HCEC 1CT (cell line): ENCODE measurements around the gene ZNF575.
A peak's percentile ranks its signal among the peaks of the same experiment; 100 is the strongest.
"Not testable (repeated sequence)": the region's sequence is repeated elsewhere in the genome, so short reads cannot be mapped to it uniquely, and the experiment has no call there.

Experiments used
- DNase-seq: peaks from one replicate; pipeline ENCODE4 v3.0.0-alpha.2; 2017

ZNF575 gene

DNA sequence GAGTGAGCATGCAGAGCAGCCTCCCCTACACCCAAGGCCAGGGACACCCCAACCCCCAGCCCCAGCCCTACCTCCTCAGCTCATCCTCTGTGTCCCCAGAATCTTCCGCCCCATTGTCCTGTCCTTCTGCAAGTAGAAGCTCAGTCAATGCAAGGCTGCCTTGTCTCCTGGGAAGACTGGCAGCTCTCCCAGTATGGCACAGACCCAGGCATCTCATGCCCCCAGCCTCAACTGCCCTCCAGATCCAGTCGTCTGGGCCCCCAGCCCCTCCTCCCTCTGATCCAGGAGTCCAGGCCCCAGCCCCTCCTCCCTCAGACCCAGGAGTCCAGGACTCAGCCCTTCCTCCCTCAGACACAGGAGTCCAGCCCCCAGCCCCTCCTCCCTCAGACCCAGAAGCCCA is 13.0 kb downstream of the ZNF575 start:
- DNase-seq = no peak

DNA sequence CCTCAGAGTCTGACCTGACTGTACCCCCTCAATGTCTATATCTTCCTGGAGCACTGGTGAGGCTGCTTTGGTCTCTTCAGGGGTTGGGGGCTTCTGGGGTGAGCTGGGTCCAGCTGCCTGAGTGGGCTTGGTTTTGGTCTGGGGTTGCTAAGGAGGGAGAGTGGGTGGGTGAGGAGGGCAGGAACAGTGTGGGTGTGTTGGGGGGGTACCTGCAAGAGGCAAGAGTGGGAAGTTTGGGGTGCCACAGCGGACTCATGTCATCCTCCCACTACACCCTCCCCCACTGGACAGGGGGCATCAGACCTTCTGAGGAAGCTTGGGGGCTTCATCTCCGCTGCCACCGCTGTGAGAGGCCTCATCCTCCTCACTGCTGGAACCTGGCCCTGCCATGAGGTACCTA is 13.6 kb downstream of the ZNF575 start:
- DNase-seq = no peak

GRCh38 chr19:43547926-43548325 is 14.9 kb downstream of the ZNF575 start:
- not testable (repeated sequence) for DNase-seq

DNA sequence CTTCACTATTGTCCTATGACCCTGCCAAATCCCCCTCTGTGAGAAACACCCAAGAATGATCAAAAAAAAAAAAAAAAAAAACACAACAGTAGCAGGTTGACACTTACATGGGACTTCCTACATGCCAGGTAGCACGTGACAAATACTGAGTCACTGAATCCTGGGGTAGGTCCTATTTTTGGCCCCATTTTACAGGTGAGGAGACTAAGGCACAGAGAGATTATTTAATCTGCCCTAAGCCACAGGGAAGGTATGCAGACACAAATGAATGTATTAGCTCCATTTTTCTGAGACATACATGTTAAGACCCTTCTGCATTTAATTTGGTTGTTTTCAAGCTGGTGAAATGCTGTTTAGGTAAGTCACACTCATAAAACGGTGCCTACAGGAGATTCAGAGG is 15.7 kb downstream of the ZNF575 start:
- no peak for DNase-seq

- no peak for DNase-seq
These were observed 18.6 kb downstream of the ZNF575 start for GRCh38 chr19:43551399-43552197.

- no peak for DNase-seq
These were observed 19.1 kb downstream of the ZNF575 start for GRCh38 chr19:43552198-43552450.

GRCh38 chr19:43552616-43553015 is 19.6 kb downstream of the ZNF575 start:
- no peak for DNase-seq

- DNase-seq = no peak
These were observed 20.7 kb downstream of the ZNF575 start for GRCh38 chr19:43553656-43554055.

GRCh38 chr19:43554317-43554895 is 21.4 kb downstream of the ZNF575 start:
- no peak for DNase-seq

DNA sequence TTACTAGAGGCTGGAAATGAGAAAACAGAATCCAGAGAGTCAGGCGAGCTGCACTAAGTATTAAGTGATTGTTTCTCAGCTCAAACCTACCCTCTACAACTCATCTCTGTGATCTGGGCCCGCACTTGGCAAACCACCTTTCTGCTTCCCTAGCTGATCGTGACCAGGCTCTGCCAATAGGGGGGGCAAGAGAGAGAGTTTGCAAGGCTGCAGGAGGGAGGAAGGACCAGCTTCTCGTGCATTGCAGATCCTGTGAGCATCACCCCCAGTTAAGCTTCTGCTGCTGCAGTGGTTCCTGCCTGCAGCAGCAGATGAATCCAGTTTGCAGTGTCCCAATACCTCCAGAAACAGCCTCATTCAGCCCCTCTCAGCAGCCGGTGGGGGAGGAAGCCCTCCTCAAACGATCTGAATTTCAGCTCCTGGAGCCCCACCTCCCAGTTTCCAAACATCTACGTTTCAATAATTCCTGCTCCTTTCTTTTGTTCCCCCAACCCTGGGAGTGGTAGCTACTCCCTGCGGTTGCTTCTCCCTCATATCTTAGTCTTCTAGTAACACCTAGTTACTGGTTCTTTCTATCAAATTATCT is 22.3 kb downstream of the ZNF575 start:
- DNase-seq = peak; percentile 52

DNA sequence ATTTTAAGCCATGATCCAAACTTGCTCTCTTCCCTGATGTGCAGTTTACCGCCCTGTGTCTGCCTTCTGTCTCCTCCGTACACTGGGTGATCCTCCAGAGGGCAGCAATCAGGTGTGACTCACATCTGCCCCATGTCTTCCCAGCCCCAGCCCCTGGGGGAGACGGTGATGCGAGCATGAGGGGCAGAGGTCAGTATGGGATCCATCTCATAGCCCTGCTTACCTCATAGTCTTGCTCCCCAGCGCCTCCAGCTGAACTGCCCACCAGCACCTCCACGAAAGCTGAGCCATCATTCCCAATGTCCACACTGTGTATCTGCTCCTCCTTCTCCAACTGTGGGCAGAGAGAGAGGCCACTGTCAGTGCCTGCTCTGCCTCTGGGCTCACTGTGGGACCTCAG is 27.7 kb downstream of the ZNF575 start:
- peak; percentile 36 for DNase-seq

DNA sequence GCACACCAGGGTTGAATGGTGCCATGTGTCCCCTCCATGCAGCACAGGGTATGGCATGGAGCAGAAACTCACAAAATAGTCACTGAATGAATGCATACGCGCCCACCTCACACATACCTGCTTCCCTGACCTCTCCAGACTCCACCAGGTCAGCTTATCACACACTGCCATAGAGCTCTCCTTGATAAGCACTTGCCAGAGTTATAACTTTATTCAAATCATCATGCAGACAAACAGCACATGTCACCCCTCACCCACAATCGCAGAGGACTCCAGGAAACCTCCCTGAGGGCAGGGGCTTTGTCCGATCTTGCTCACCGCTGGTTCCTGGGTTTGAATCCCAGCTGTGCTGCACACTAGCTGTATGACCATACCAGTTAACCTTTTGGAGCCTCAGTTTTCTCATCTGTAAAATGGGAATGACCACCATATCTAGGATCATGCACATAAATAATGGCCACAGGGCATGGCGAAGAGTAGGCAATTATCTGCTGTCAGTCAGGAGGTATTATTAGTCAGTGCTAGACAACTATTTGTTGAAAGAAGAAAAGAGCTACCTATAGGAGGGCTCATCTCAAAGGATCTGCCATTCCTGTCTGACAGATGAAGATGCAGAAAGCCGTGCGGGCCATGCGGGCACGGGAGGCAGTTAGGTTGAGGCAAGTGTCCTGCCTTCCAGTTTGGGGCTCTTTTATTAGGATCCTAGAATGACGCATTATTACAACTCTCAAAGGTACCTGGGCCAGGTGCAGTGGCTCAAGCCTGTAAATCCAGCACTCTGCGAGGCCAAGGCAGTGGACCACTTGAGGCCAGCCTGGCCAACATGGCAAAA is 28.4 kb downstream of the ZNF575 start:
- no peak for DNase-seq

GRCh38 chr19:43562226-43562697 is 29.3 kb downstream of the ZNF575 start:
- no peak for DNase-seq

- DNase-seq = peak; percentile 83
These were observed 29.8 kb downstream of the ZNF575 start for GRCh38 chr19:43562698-43563241.

DNA sequence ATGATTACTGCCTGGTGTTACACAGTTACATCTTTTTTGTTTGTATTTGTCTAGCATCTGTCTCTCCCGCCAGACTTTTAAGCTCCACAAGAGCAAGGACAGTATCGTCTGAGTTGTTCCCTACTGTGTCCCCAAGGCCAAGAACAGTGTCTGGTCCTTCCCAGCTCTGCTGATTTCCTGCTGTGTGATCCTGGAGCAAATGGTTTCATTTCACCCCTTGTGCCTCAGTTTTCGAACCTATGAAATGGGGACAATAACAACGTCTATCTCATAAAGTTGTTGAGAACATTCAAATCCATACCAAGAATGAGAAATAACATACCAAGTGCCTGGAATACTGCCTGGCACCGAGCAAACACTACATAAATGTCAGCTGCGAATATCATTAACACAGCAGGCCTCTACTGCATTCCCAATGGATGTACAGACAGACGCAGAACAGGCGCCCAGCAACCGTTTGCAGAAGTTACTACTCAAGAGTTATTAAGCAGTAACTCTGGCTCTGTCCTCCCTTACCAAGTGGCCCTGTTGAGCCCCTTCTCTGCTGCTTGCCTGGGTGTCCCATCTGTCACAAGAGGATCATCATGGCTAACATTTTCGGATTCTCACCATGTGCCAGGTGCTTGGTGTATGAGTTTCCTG is 30.9 kb downstream of the ZNF575 start:
- no peak for DNase-seq

GRCh38 chr19:43564800-43565199 is 31.8 kb downstream of the ZNF575 start:
- no peak for DNase-seq

DNA sequence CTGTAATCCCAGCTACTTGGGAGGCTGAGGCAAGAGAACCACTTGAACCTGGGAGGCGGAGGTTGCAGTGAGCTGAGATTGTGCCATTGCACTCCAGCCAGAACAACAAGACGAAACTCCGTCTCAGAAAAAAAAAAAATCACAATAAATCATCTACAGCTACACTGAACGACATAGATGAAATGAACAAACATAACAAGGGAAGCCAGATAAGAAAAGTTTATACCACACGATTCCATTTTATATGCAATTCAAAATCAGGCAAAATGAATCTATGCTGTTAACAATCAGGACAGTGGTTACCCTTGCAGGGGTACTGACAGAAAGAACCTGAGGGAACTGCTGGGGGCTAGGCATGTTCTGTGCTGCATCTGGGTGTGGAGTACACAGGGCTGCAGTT is 36.7 kb downstream of the ZNF575 start:
- DNase-seq = no peak

DNA sequence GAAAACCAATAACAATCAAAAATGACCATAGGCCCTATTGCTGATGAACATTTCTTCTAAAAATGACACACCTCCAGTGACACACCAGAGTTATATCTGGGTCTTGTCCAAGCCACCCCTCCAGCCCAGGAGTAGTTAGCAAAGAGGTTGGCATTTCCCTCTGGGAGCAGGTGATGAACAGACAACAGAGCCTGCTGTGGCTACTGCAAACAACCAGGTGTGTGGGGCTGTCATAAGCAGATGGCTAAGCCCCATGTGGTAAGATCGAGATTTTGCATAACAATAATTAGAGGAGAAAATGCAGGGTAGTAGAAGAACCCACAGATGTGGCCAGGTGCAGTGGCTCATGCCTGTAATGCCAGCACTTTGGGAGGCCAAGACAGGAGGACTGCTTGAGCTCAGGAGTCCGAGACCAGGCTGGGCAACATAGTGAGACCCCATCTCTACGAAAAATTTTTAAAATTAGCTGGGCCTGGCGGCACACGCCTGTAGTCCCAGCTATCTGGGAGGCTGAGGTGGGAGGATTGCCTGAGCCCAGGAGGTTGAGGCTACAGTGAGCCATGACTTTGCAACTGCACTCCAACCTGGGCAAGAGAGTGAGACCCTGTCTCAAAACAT is 37.3 kb downstream of the ZNF575 start:
- DNase-seq = no peak

DNA sequence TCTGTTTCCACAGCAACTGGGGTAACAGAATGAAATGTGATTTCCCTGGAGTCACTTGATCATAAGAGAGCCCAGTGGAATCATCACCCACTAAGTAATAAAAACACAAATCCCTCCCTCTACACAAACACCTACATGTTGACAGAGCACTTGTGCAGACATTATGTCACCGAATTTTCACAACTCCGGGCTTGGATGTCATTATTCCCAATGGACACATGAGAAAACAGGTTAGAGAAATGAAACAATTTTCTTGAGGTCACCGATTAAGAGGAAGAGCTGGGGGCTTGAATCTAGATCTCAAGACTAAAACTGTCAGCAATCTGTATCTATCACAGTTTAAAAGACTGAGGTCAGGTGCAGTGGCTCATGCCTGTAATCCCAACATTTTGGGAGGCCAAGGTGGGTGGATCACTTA is 39.2 kb downstream of the ZNF575 start:
- DNase-seq = no peak

DNA sequence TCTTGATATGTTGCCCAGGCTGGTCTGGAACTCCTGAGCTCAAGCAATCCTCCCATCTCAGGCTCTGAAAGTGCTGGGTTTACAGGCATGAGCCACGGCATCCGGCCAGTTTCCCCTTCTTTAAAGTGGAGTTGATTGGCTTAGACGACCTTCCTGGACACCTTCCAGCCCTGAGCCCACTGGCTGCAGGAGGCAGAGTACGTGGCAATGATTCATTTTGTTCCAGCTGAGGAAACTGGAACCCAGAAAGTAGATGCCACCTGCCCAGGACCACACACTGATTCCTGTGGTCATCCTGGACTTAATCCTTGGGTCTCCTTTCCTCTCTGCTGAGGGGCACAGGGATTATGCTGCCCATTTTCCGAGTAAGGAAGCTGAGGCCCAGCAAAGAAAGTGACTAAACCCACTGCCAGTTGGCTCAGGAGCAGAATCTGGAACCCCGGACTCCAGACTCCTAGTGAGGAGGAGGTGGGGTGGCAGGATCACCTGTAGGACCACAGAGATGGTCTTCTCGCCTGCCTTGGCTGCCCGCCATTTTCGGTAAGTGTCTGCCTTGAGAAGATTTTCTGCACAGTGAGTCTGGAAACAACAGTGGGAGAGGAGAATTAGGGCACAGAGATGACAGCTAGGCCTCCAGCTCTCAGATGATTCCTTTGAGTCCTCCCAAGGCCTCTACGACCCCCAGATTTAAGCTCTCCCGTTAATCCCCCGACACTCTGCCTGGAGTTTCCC is 41.6 kb downstream of the ZNF575 start:
- no peak for DNase-seq

DNA sequence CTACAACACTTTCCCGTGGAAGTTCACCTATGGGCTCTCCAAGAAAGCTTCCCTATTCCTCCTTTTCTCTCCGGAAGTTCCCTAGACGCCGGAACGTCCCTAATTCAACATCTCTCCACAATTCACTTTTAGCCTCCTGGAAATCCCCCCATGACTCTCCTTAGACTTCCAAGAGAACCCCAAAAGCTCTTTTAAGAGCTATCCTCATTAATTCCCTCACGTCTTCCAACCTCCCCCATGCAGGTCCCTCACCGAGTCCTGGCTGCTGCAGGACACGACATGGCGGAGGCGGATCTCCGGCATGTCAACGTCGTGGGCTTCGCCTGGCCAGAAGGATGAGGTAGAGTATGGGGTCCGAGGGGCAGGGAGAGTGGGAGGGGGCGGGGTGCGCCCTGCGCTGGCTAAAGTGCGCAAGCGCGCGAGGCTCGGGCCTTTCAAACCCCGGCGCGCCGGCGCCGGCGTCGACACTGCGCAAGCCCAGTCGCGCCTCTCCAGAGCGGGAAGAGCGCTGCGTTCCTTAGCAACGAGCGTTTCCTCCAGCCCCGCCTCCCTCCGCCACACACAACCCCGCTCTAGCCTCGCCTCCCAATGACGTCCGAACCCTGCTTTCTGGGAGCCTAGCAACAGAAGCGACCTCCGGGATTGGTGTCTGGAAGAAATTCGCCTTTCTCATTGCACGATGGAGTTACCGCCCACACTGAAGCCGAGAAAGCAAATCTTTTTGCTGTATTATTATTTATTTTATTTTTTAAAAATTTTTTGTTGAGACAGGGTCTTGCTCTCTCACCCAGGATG is 42.4 kb downstream of the ZNF575 start, which contains the start of the genes PINLYP and XRCC1:
Gene PINLYP, plus strand, starts transcription at position 646 of the 795 bp plus-strand sequence. CDS start 1,391 bp downstream, outside the sequence.
Gene XRCC1, minus strand, starts transcription at position 372 of the 795 bp plus-strand sequence. Its CDS starts 69 bp downstream, at position 303.
- DNase-seq = peak; percentile 99
